Endothelial cell of umbilical vein (primary cell): ENCODE data around the gene EIF2D.

ENCODE experiments used
- EZH2 ChIP-seq: IDR thresholded peaks from 2 replicates; pipeline ENCODE4 v1.6.1; 2012; ENCODE audit warnings: borderline replicate concordance, low read depth, mild to moderate bottlenecking, moderate library complexity, low read length, inconsistent platforms; ENCODE audit not compliant: severe bottlenecking
- MAX ChIP-seq: IDR thresholded peaks from 2 replicates; pipeline ENCODE4 v1.6.1; 2011; ENCODE audit not compliant: insufficient read depth, insufficient read length
- MYC ChIP-seq: IDR thresholded peaks from one replicate; pipeline ENCODE4 v1.6.1; 2011; ENCODE audit warnings: mild to moderate bottlenecking, low read depth, low read length
- POLR2A ChIP-seq: IDR thresholded peaks from 2 replicates; pipeline ENCODE4 v1.6.1; 2012; ENCODE audit warnings: low read depth, mild to moderate bottlenecking, control low read depth, low read length
- POLR2AphosphoS5 ChIP-seq: IDR thresholded peaks from 2 replicates; pipeline ENCODE4 v1.6.1; 2012; ENCODE audit warnings: low read depth, mild to moderate bottlenecking, control low read depth, low read length, moderate library complexity; ENCODE audit not compliant: insufficient read depth

GRCh38 chr1:206660136-206660535 lies 47.9 kb upstream of the EIF2D start:
- no peak for TF ChIP-seq EZH2
- TF ChIP-seq MAX = no peak
- no peak for TF ChIP-seq MYC
- no peak for TF ChIP-seq POLR2A
- no peak for TF ChIP-seq POLR2AphosphoS5
